AG08396 (cell line): ENCODE measurements around the gene TLCD1.
"Not testable (repeated sequence)": the region's sequence is repeated elsewhere in the genome, so short reads cannot be mapped to it uniquely, and the experiment has no call there.

ENCODE experiments used
- DNase-seq: peaks from one replicate; pipeline ENCODE4 v3.0.0; 2012; ENCODE audit warnings: low spot score, mixed read lengths

The TLCD1 gene

DNA sequence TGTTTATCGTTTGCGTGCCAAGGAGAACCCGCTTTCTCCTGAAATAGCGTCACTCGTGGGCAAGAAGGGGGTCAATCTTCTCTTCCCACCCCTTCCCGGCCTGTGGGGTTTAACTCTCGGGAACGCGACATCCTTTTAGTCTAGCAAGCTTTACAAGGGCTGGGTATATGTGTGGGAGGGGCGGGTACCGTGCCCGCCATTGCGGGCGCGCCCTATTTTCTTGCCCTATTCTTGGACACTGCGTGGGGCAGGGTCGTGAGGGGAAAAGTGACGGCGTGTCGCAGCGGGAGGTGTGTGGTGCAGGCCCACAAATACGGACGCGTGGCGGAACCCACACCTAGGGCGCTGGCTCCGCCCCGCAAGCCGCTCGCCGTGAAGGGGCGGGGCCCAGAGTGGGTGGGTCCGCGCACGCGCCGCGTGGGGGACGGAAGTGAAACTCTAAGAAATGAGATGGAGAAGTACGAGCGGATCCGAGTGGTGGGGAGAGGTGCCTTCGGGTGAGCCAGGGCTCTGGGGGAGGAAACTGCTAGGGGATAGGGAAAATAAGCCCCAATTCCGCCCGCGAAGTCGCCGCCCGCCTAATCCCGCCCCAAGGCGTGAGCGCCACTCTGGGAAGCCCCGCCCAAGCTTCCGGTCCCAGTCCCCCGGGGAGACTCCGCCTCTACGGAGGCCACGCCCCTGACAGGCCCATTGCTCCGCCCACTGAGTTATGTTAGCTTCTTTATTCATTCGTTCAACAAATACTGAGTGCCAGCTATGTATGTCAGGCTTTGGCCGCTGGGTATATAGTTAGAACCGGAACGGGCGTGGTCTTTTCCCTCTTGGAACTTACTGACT is 2.5 kb upstream of the TLCD1 start, which contains the start of gene NEK8:
Gene NEK8 (plus strand): TSS at position 425 of the 837 bp plus-strand sequence. CDS start 26 bp downstream, at position 451.
- peak; percentile 95 for DNase-seq

DNA sequence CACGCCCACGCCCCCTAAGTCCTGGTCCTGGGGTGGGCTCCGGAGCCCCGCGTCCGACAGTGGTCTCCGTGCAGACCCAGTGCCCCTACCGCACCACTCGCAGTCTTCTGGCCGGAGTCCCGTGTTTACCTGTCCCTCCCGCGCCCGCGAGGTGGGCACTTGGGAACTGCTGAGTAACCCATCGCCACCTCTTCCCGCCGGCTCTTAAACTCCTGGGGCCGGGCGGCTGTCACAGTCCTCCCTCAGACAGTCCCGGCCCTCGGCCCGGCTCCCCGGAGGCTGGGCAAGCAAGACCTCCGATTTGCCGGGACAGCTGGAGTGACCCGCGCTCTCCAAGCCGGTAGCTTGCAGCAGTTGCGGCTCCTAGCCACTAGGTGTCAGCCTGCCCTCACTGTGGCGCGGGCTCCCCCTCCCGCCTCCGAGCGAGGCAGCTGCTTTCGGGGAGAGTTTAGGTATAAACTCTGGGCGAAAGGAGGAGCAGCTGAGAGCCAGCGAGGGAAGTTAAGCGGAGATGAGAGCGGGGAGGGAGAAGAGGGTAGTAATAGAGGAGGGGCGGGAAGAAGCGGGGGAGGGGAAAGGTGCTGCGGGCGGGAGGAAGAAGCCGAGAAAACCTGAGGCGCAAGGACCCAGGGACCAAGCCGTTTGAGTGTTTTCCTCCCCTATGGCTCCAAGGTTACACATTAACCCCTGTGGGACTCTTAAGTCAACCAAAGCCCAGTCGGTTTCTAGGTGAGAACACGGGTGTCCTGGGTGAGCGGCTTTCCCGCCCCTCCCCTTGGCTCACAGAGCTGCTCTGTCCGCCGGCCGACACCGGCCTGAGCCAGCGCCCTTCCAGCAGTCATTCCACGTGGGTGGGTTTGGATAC is 826 bp upstream of the TLCD1 start:
- DNase-seq: peak; percentile 90

DNA sequence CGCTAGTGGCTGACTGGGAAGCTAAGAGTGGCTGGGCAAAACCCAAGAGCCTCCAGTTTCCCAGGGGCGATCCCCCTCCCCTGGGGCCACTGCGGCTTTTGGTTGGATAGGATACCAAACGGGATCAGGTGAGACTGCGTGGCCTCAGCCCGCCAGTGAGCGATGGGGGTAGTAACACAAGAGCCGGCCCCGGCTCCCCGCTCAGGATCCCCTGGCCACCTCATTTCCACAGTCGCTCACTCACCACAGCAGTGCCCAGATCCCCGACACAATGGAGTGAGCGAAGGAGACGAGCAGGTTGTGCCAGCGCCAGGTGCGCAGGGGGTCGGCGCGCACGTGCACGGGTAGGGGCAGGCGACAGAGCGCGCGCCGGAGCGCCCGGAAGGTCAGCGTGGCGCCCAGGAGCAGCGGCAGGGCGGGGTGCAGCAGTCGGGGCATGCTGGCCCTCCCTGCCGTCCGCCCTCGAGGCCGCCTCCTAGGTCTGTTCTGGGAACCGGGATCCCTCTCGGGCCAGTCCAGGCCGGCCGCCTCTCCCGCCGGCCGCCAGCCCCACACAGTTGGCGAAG is 290 bp downstream of the TLCD1 start:
- DNase-seq: no peak

DNA sequence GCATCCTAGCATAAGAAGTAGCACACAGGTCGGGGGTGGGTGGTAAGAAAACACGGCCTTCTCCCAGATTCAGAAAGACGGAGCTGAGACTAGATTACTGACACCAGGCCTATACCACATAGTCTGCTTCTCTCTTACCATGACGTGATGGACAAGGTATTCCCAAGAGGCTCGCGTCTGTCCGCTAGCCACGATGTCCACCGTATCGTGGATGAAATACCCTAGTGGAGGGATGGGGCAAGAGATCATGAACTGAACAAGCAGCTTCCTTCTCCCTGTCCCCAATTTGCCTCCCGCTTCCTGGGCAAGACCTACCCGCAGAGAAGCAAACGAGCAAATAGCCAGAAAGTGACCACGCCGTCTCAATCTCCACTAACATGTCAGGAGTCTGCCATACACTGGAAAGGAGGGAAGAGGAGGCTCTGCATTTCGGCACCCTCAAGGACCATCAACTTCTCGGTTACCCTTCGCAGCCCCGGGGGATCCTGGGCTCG is 820 bp downstream of the TLCD1 start:
- no peak for DNase-seq

DNA sequence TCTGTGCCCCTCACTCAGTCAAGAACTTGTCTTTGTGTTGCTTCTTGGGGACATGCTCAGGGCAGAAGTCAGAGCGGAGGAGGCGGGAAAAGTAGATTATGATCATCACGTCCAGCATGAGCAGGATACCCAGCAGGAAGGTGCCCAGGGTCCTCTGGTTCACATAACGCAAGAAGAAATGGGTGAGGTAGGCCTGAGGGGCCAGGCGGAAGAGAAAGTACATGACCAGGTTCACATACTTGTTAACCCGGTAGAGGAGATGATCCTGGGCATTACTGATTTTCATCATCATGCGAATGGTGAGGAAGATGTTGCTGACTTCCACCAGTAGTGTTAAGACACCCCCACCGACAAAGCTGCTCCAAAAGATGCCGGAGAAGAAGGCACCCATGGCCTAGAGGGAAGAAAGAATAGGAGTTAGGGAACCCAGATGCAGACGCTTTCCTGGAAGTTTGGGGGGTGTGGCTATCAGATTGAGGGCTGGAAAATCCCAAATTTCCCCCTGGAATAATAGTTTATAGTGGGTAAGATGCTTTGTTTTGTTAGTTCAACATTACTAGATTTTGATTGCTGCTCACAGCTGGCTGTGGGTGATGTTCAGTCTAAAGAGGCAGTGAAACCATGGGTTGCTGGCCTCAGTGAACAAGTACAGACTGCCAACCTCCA is 1.4 kb downstream of the TLCD1 start:
- DNase-seq: no peak

DNA sequence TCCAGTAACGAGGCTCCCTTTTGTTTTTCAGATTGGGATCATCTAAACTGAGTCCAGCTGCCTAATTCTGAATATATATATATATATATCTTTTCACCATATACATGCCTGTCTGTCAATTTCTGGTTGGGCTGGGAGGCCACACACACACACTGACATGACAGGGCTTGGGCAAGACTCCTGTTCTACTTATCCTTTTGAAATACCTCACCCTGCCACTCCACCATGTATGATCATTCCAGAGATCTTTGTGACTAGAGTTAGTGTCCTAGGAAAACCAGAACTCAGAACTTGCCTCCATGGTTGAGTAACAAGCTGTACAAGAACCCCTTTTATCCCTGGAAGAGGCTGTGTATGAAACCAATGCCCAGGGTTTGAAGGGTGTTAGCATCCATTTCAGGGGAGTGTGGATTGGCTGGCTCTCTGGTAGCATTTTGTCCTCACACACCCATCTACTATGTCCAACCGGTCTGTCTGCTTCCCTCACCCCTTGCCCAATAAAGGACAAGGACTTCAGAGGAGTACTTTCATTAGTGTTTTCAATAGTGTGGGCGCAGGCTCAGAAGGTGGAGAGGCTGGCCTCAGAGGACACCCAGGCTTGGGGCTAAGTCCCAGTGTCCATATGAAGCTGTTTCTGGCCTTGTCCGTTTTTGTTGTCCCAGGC is 2.1 kb downstream of the TLCD1 start:
- DNase-seq: not testable (repeated sequence)

DNA sequence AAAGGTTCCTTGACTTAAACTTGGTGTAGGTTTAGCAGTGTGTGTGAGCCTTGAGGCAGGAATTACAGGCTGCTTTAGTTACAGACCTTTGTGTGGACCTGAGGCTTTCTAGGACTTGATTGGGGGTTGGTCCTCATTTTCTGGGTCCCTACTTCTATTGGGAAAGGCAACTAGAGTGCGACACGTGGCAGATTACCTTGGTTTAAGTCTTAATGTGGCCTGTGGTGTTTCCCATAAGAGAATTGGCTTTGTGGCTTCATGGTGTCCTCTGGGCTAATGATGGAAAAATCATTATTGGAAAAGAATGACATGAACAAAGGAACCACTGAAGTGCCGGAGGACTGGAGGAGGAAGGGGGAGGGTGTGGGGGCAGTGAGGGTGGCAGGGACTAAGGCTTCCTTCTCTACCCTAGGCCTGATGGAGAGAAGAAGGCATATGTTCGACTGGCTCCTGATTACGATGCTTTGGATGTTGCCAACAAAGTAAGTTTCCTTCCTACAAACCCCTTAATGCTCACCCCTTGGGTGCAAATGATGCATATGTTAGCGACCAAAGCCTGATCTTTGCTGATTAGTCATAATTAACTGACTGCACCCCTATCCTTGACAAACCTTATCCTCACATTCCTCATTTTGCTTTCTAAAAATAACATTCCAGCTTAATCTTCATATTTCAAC is 2.7 kb downstream of the TLCD1 start:
- no peak for DNase-seq

DNA sequence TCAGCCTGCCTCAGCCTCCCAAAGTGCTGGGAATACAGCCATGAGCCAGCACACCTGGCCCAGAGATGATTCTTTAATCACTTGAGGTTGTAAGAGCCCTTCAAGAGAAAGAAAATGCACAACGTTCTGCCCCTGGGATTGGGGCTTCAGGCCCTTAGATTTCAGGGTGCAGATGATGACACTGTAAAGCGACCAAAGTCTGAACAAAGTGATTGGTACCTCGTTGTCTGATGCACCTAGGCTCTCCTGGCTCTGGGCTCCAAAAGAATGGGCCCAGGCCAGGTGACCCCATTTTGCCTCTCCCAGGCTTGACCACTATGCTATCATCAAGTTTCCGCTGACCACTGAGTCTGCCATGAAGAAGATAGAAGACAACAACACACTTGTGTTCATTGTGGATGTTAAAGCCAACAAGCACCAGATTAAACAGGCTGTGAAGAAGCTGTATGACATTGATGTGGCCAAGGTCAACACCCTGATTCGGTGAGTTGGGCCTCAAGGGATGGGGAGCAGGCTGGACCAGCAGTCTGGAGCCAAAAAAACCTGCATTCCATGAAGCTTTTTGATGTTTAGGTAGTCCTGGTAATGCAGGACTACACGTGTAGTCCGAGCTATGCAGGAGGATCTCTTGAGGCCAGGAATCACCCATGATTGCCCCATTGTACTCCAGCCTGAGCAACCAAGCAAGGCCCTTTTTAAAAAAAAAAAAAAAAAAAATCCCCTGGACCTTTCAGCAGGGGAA is 3.4 kb downstream of the TLCD1 start:
- DNase-seq: no peak

DNA sequence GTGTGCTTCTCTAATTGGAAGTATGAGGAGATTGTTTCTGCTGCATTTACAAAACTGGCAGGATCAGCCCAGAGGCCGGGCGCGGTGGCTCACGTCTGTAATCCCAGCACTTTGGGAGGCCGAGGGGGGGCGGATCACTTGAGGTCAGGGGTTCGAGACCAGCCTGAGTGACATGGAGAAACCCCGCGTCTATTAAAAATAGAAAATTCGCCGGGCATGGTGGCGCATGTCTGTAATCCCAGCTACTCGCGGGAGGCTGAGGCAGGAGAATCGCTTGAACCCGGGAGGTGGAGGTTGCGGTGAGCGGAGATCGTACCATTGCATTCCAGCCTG is 5.1 kb downstream of the TLCD1 start:
- not testable (repeated sequence) for DNase-seq

DNA sequence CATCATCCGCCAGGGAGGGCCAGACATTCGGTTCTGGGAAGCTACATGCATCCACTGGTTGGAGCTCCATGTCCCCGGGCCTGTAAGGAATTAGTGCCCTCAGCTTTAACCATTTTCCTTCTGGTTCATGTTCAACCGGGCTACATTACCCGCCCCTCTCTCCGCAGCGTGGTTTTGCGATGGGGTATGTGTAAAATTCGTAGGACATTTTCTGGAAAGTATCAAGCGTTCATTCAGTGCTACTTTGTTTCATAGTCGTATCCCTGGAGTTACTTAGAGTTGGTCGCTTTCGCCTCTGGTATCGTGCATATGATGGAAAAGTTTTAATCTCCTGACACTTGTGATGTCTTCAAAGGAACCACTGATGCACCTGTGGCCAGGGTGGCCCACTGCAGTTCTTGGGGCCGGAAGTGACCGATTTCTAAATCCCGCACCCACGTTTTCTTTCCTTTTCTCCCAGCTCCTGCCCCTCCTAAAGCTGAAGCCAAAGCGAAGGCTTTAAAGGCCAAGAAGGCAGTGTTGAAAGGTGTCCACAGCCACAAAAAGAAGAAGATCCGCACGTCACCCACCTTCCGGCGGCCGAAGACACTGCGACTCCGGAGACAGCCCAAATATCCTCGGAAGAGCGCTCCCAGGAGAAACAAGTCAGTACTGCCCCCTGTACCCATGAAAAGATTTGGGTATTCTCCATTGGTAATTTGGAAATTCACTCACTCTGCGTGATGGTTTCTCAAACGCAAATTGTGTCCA is 5.6 kb downstream of the TLCD1 start:
- no peak for DNase-seq

DNA sequence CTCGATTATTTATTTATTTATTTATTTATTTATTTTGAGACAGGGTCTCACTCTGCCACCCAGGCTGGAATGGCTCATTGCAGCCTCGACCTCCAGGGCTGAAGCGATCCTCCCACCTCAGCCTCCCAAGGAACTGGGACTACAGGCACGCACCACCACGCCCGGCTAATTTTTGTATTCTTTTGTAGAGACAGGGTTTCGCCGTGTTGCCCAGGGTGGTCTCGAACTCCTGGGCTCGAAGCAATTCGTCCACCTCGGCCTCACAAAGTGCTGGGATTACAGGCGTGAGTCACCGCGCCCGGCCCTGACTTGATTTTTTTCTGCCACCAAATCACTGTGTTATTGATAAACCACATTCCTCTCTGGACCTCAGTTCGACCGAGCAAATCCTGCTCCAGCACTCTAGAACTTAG is 7.0 kb downstream of the TLCD1 start:
- no peak for DNase-seq

DNA sequence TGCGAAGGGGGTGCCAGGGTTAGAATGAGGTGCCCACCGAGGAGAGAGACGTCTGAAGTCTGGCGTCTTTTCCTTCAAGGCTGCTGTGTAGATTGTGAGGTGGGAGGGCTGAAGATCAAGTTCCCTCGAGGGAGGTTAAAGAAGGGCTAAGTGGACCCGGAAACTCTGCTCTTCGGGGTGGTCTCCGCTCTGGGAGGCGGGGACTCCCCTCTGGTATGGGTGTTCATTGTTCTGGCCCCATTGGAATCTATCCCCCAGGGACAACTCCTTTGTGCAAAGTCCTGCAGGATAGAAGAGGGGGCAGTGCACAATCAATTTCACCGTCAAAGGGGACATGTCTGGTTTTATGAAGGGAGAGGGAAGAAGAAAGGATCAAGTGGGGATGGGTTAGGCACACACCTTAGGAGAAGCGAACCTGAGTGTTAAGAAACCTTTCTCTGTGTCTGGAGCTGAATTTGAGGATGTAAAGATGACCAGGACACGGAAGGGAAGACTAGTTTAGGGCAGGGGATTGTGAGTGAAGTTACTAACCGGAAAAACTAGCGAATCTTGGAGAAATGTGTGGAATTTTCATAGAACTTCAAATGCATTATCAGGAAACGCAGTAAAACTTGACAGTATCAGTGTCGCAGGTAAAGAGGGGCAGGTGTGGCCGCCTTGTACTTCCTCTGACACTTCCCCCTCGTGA is 7.6 kb downstream of the TLCD1 start:
- DNase-seq: no peak

DNA sequence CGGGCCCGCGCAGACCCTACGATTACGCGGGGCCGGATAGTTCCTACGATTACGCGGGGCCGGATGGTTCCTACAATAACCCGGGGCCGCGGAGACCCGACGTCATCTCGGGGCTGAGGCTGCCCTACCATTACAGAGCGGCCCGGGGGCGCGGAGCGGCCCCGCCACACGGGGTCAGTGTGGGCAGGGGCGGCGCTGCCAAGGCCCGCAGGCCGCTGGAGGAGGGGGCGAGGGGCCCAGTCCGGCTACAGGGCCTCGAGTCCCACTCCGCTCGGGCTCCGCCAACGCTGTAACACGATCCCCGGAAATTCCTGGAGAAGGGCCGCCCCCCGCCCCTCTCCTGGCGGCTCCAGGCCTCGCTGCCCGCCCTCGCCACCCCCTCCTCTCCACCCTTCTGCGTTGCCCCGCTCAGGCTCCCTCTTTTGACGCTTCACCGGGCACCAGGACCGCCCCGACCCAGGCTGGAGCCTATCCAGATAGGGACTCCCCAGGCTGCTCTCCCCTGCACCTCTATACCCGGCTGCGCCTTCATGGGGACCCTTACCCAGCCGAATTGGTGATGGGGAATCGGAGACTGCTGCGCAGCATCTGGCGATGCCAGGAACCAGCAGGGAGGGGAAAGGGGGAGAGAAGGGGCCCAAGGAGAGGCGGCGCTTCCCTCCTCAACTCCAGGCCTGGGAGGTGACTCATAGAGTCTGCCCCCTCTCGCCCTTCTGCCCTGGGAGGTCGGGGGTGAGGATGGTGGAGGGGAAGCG is 8.3 kb downstream of the TLCD1 start, which contains the start of gene RAB34:
Gene RAB34 (minus strand): TSS at position 291 of the 755 bp plus-strand sequence. CDS start 602 bp downstream, outside the sequence.
- DNase-seq: peak; percentile 80

DNA sequence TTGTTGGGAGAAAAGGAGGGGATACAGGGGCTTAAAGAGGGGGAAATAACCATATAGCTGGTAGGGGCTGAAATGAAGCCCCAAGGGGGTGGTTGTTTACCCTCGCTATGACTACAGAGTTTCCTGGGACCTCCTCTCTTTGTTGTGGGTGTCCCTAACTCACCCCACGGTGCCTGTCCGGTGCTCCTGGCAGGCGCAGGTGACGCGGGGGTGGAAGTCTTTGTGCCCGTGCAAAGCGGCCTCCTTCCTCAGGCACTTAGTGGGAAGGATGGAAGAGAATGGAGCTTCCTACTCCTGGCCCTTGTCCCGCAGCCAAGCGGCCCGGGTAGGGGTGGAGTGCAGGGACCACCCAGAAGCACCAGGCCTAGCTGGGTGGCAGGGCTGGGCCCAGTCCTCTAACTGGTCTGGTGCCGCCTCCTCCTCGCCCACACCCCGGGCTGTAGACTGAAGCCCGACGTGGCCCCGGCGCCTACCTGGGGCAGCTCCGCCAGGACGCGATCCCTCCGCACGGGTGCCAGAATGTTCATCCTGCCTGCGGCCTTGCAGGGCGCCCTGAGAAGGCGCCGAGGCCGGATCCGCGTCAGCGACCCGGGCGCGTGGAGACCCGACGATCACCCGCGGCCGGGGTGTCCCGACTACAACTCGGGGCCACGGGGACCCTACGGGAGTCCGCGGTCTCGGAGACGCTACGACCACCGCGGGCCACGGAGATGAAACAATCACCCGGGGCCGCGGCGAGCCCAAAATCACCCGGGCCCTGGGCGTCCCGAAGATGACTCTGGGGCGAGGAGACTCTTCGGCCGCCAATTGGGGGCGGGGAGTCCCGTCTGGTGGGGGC is 9.1 kb downstream of the TLCD1 start:
- DNase-seq: no peak

DNA sequence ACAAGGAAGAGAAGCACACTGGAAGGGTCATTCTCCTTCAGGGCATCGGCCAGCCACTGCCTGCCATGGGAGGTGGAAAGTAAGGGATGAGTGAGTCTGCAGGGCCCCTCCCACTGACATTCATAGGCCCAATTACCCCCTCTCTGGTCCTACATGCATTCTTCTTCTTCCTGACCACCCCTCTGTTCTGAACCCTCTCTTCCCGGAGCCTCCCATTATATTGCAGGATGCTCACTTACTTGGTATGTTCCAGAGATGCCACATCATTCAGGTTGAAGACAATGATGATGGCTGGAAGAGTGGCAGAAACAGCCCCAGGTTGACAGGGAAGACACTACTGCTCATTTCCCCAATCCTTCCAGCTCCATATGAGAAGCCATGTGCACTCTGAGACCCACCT is 10.8 kb downstream of the TLCD1 start:
- no peak for DNase-seq

DNA sequence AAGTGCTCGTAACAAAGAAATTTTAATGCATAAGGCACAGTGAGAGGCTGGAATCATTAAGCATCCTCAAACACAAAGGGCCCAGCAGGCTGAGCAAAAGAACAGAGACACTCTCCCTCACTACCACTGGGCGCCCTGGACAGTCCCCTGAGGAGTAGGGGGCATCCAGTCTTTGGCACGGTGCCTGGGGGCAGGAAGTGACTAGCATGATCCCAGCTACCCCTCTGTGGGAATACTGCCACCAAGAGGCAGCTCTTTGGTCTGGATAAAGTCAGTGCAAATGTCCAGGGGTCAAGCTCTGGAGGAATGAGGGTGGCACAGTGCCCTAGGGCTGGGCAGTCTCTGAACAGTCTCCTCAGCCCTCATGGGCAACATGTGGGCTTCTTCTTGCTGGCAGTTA is 11.8 kb downstream of the TLCD1 start:
- no peak for DNase-seq
